Activated CD4-positive, alpha-beta T cell treated with anti-CD3 and anti-CD28 coated beads, Interleukin-2, amount 10 ng/mL, durations not matched to agents 24 days and 14 days (primary cell): ENCODE results near the gene LRRC14B. TPM values are rescaled to one million over a fixed set of nuclear protein-coding genes. Genes with fewer than 3 reads are reported as not detected.
A peak's percentile ranks its signal among the peaks of the same experiment; 100 is the strongest.
"Not testable (repeated sequence)": the region's sequence is repeated elsewhere in the genome, so short reads cannot be mapped to it uniquely, and the experiment has no call there.

ENCODE experiments used
- DNase-seq: peaks from one replicate; pipeline ENCODE4 v3.0.0; 2022
- H3K27ac Mint-ChIP-seq: one replicate; pipeline ENCODE4 v1.8.0; 2022; ENCODE audit warnings: mild to moderate bottlenecking, mixed read lengths
- H3K27me3 Mint-ChIP-seq: one replicate; pipeline ENCODE4 v1.8.0; 2022; ENCODE audit warnings: mixed read lengths
- H3K36me3 Mint-ChIP-seq: one replicate; pipeline ENCODE4 v1.8.0; 2022; ENCODE audit warnings: low read depth, mild to moderate bottlenecking, mixed read lengths
- H3K4me1 Mint-ChIP-seq: one replicate; pipeline ENCODE4 v1.8.0; 2021; ENCODE audit warnings: mixed read lengths
- H3K4me3 Mint-ChIP-seq: one replicate; pipeline ENCODE4 v1.8.0; 2022; ENCODE audit warnings: mild to moderate bottlenecking, moderate library complexity, mixed read lengths
- H3K9me3 Mint-ChIP-seq: one replicate; pipeline ENCODE4 v1.8.0; 2021; ENCODE audit warnings: mixed read lengths
- intact Hi-C: fragments of 100-400 bp; cut with micrococcal nuclease; formaldehyde crosslinking; loops from one replicate; pipeline ENCODE4 v1.15.1; 2023
- total RNA-seq: library from RNA; stranded (reverse); gene quantifications from 2 replicates; pipeline ENCODE4 v1.2.3, GENCODE V29; 2022

Gene LRRC14B
- total RNA-seq, 1 donor from 2014 or later, result not detected

- Mint-ChIP-seq H3K36me3 (no peaks in the 10 kb centered on the region), H3K9me3 (no peaks in the 10 kb centered on the region), H3K27ac (no peak overlapping the region), H3K4me1 (peaks cover 4% of the 10 kb centered on the region), H3K27me3 (peaks cover 3% of the 10 kb centered on the region), H3K4me3 (no peak overlapping the region)
- intact Hi-C loops, result no loop called here
- no peak for DNase-seq
Observed at GRCh38 chr5:196350-196749, 5.1 kb downstream of the LRRC14B start.

GRCh38 chr5:197031-197430, 5.7 kb downstream of the LRRC14B start:
- H3K4me1 Mint-ChIP-seq, H3K4me3 Mint-ChIP-seq, H3K9me3 Mint-ChIP-seq, intact Hi-C loops, H3K27me3 Mint-ChIP-seq, H3K36me3 Mint-ChIP-seq, DNase-seq, H3K27ac Mint-ChIP-seq: not testable (repeated sequence)

GRCh38 chr5:197892-198489, 6.7 kb downstream of the LRRC14B start:
- H3K36me3 Mint-ChIP-seq, result no peaks in the 10 kb centered on the region
- H3K27ac Mint-ChIP-seq, result no peak overlapping the region
- no peak overlapping the region for H3K4me3 Mint-ChIP-seq
- intact Hi-C loops, result no loop called here
- peaks cover 4% of the 10 kb centered on the region for H3K4me1 Mint-ChIP-seq
- H3K9me3 Mint-ChIP-seq, result no peaks in the 10 kb centered on the region
- no peak for DNase-seq
- no peaks in the 10 kb centered on the region for H3K27me3 Mint-ChIP-seq

- no peak for DNase-seq
- intact Hi-C loops, result no loop called here
- no peaks in the 10 kb centered on the region for H3K9me3 Mint-ChIP-seq
- no peaks in the 10 kb centered on the region for H3K27me3 Mint-ChIP-seq
- H3K36me3 Mint-ChIP-seq, result peaks cover 2% of the 10 kb centered on the region
- H3K4me3 Mint-ChIP-seq, result no peak overlapping the region
- H3K4me1 Mint-ChIP-seq, result peaks cover 4% of the 10 kb centered on the region
- H3K27ac Mint-ChIP-seq, result no peak overlapping the region
Observed at GRCh38 chr5:198516-199196, 7.4 kb downstream of the LRRC14B start.

GRCh38 chr5:199197-199949, 8.1 kb downstream of the LRRC14B start:
- no peak overlapping the region for H3K27ac Mint-ChIP-seq
- intact Hi-C loops, result no loop called here
- H3K9me3 Mint-ChIP-seq, result no peaks in the 10 kb centered on the region
- H3K4me1 Mint-ChIP-seq, result peaks cover 4% of the 10 kb centered on the region
- peaks cover 5% of the 10 kb centered on the region for H3K36me3 Mint-ChIP-seq
- no peak for DNase-seq
- no peak overlapping the region for H3K4me3 Mint-ChIP-seq
- no peaks in the 10 kb centered on the region for H3K27me3 Mint-ChIP-seq

GRCh38 chr5:199950-200645, 8.8 kb downstream of the LRRC14B start:
- H3K27me3 Mint-ChIP-seq, result no peaks in the 10 kb centered on the region
- no peak for DNase-seq
- peaks cover 12% of the 10 kb centered on the region for H3K36me3 Mint-ChIP-seq
- no peaks in the 10 kb centered on the region for H3K9me3 Mint-ChIP-seq
- H3K27ac Mint-ChIP-seq, result no peak overlapping the region
- peaks cover 4% of the 10 kb centered on the region for H3K4me1 Mint-ChIP-seq
- H3K4me3 Mint-ChIP-seq, result no peak overlapping the region
- intact Hi-C loops, result no loop called here

GRCh38 chr5:200985-201384, 9.7 kb downstream of the LRRC14B start:
- DNase-seq, result no peak
- H3K36me3 Mint-ChIP-seq, result peaks cover 19% of the 10 kb centered on the region
- H3K4me1 Mint-ChIP-seq, result no peaks in the 10 kb centered on the region
- no peaks in the 10 kb centered on the region for H3K27me3 Mint-ChIP-seq
- no peak overlapping the region for H3K27ac Mint-ChIP-seq
- no peaks in the 10 kb centered on the region for H3K9me3 Mint-ChIP-seq
- intact Hi-C loops, result no loop called here
- no peak overlapping the region for H3K4me3 Mint-ChIP-seq

- Mint-ChIP-seq H3K27ac (peak overlapping the region; percentile 53), H3K36me3 (peaks cover 19% of the 10 kb centered on the region), H3K9me3 (no peaks in the 10 kb centered on the region), H3K4me3 (no peak overlapping the region), H3K4me1 (no peaks in the 10 kb centered on the region), H3K27me3 (no peaks in the 10 kb centered on the region)
- no peak for DNase-seq
- intact Hi-C loops, result no loop called here
Observed at GRCh38 chr5:201672-202071, 10.4 kb downstream of the LRRC14B start.

- H3K4me3 Mint-ChIP-seq, result no peak overlapping the region
- H3K36me3 Mint-ChIP-seq, result peaks cover 24% of the 10 kb centered on the region
- no peaks in the 10 kb centered on the region for H3K4me1 Mint-ChIP-seq
- no peak overlapping the region for H3K27ac Mint-ChIP-seq
- intact Hi-C loops, result no loop called here
- DNase-seq, result no peak
- H3K27me3 Mint-ChIP-seq, result no peaks in the 10 kb centered on the region
- no peaks in the 10 kb centered on the region for H3K9me3 Mint-ChIP-seq
Observed at GRCh38 chr5:203246-203930, 12.1 kb downstream of the LRRC14B start.

- no peaks in the 10 kb centered on the region for H3K9me3 Mint-ChIP-seq
Observed at GRCh38 chr5:204001-204400, 12.7 kb downstream of the LRRC14B start.

GRCh38 chr5:204462-204861, 13.2 kb downstream of the LRRC14B start:
- Mint-ChIP-seq H3K36me3 (peaks cover 24% of the 10 kb centered on the region), H3K4me3 (no peak overlapping the region), H3K4me1 (no peaks in the 10 kb centered on the region), H3K27ac (no peak overlapping the region), H3K27me3 (no peaks in the 10 kb centered on the region), H3K9me3 (no peaks in the 10 kb centered on the region)
- DNase-seq, result no peak
- intact Hi-C loops, result no loop called here

More at GRCh38 chr5:204001-204400, 12.7 kb downstream of the LRRC14B start:
- Mint-ChIP-seq H3K36me3 (peaks cover 24% of the 10 kb centered on the region), H3K4me3 (no peak overlapping the region), H3K4me1 (no peaks in the 10 kb centered on the region), H3K27me3 (no peaks in the 10 kb centered on the region), H3K27ac (no peak overlapping the region)
- intact Hi-C loops, result no loop called here
- DNase-seq, result no peak

- H3K4me1 Mint-ChIP-seq, result peaks cover 2% of the 10 kb centered on the region
- peaks cover 24% of the 10 kb centered on the region for H3K36me3 Mint-ChIP-seq
- H3K4me3 Mint-ChIP-seq, result no peak overlapping the region
- no peaks in the 10 kb centered on the region for H3K9me3 Mint-ChIP-seq
- DNase-seq, result no peak
- no peak overlapping the region for H3K27ac Mint-ChIP-seq
- H3K27me3 Mint-ChIP-seq, result no peaks in the 10 kb centered on the region
- intact Hi-C loops, result no loop called here
Observed at GRCh38 chr5:204966-205670, 13.8 kb downstream of the LRRC14B start.

- H3K36me3 Mint-ChIP-seq, result peaks cover 27% of the 10 kb centered on the region
- no peaks in the 10 kb centered on the region for H3K27me3 Mint-ChIP-seq
- intact Hi-C loops, result no loop called here
- H3K4me3 Mint-ChIP-seq, result no peak overlapping the region
- H3K27ac Mint-ChIP-seq, result no peak overlapping the region
- no peaks in the 10 kb centered on the region for H3K9me3 Mint-ChIP-seq
- peaks cover 6% of the 10 kb centered on the region for H3K4me1 Mint-ChIP-seq
- DNase-seq, result no peak
Observed at GRCh38 chr5:206406-206805, 15.1 kb downstream of the LRRC14B start.
